Adrenal gland (tissue), 12 donors: ENCODE data around the gene TLE2. TPM values are rescaled to one million over a fixed set of nuclear protein-coding genes. Genes with fewer than 3 reads are reported as not detected.
A peak's percentile ranks its signal among the peaks of the same experiment; 100 is the strongest.

Experiments
- DNase-seq, 7 donors: peaks; one replicate each; pipeline ENCODE4 v3.0.0-alpha.2; 2019 to 2020
- H3K27ac ChIP-seq, 5 donors: fragments of 200-600 bp; sonication (generic) in 4 of 5; 1 replicate in 3 of 5; 2 replicates in 2 of 5; pipeline versions ENCODE4 v1.5.1 to v1.8.0; 2016 to 2020; ENCODE audit warnings: mild to moderate bottlenecking in 1 of 5
- H3K27me3 ChIP-seq: fragments of 200-600 bp; 2 replicates; pipeline ENCODE4 v1.8.0; 2021
- H3K36me3 ChIP-seq, 2 donors: fragments of 200-600 bp; replicated peaks in 1 of 2; 1 replicate in 1 of 2; 2 replicates in 1 of 2; pipeline versions ENCODE4 v1.5.1 to v1.8.0; 2018 to 2022
- H3K4me1 ChIP-seq, 2 donors: fragments of 200-600 bp; replicated peaks in 1 of 2; 1 replicate in 1 of 2; 2 replicates in 1 of 2; pipeline versions ENCODE4 v1.5.1 to v1.8.0; 2018 to 2021
- H3K4me3 ChIP-seq, 4 donors: fragments of 200-600 bp; sonication (generic) in 3 of 4; one replicate each; pipeline ENCODE4 v1.5.1; 2016 to 2018
- H3K9me3 ChIP-seq, 3 donors: fragments of 200-600 bp; sonication (generic) in 1 of 3; replicated peaks in 1 of 3; 1 replicate in 2 of 3; 2 replicates in 1 of 3; pipeline versions ENCODE4 v1.5.1 to v1.8.0; 2016 to 2021
- POLR2A ChIP-seq, 2 donors: fragments of 450-650 bp; IDR thresholded peaks; one replicate each; pipeline ENCODE4 v1.6.1; 2017; ENCODE audit warnings: antibody characterized with exemption in 2 of 2, mild to moderate bottlenecking in 2 of 2, moderate library complexity in 1 of 2
- WGBS, 4 donors: extraction: QIAGEN DNeasy Blood & Tissue Kit in 2 of 4; methylation state at CpG; one replicate each; pipeline versions ENCODE4 v1.1.5 to v1.1.7; 2013 to 2017; 5-methylcytosine and 5-hydroxymethylcytosine counted together
- intact Hi-C, 2 donors: fragments of 100-400 bp; cut with DNase I; formaldehyde crosslinking; loops; one replicate each; pipeline versions ENCODE4 v1.14.1 to v1.15.0; 2022 to 2023
- polyA plus RNA-seq, 3 donors: library from polyadenylated mRNA; stranded (reverse); fragments of 200-250 nt in 2 of 3; fragments of 350-450 nt in 1 of 3; fragmentation: Illumina TruSeq in 1 of 3; extraction: RNeasy Lipid Tissue Mini Kit (QIAGEN cat#74804) in 1 of 3; gene quantifications; one replicate each; pipeline ENCODE4 v1.2.3, GENCODE V29; 2013 to 2014
- total RNA-seq, 9 donors: library from RNA; depleted of rRNA in 4 of 9; stranded (reverse); fragments of >200 nt in 4 of 9; fragments of 120-200 nt in 1 of 9; fragmentation: NEBNext Ultra II Directional in 1 of 9; extraction: Animal tissue kit (Norgen Biotek cat#: 25700) in 1 of 9; gene quantifications; one replicate each; pipeline versions ENCODE4 v1.1.0 to v1.2.4, GENCODE V29; 2013 to 2023
- TF ChIP-seq, protein P1 (sequence below), 6 experiments: fragments of 450-650 bp in 4 of 6; fragments of 200-600 bp in 2 of 6; sonication (generic) in 1 of 6; IDR thresholded peaks; 1 replicate in 5 of 6; 2 replicates in 1 of 6; pipeline versions ENCODE4 v1.5.1 to v1.8.0; 2016 to 2021; ENCODE audit warnings: antibody characterized with exemption in 6 of 6, mild to moderate bottlenecking in 2 of 6, moderate library complexity in 1 of 6
- donor health status: healthy with polysubstance abuse.
- donor health status: Bipolar disorder and iron deficiency.
- donor health status: DM: yes; HTN: yes; CAD: no.
- donor health status: DM: no; HTN: no; CAD: no.
- donor health status: DM: no; HTN: no; CAD: no.
- donor health status: DM: yes; HTN: yes; CAD: no.

The TLE2 gene
- total and polyA plus RNA-seq, 12 donors: 4.0 to 106 (median 57.2) TPM

DNA sequence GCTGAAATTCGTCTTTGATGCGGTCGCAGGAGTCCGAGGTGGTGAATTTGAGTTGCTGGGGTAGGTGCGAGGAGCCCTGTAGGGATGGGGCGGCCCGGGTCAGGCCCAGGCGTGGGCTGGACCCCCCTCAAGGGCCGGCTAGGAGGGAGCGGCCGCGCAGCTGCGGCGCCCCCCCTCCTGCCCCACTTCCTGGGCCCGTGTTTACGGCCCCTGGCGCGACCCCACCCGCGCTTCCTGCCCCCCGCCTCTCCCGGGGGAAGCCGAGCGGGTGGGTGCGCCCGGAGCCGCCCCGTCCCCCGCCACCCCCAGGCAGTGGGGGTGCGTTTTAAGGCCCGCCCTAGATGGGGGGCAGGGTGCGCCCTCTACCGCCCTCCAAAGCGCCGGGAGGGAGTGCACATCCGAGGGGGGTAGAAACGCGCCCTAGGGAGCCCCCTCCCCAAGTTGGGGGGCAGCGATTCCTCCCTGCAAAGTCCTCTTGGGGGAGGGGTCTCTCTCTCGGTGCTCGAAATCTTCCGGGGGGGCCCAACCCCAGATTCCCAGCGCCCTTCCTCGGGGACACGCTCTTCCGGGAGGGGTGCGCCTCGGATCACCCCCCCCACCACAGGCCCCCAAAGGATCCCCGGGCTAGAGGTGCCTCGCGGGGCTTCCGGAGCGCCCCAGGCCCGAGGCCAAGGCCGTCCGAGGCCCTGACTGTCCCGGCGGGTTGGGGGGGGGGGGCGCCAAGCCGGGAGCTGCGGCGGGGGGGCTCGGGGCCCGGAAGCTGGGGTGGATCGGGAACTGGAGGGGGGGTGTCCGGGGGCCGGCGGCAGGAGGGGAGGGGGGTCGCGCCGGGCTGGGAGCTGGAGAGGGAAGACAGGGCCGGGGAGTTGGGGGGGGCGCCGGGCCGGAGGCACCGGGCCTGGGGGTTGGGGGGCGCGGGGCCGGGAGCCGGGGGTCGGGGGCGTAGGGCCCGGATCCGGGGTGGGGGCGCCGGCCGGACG is 32.4 kb upstream of the TLE2 start:
- WGBS, 4 donors: 1 to 3% (median 2%) methylated on average over 17 to 86 of the region's 88 CpGs; no CpG with 5 or more reads in 1 of the 4 donors
- peaks cover 39 to 55% of the 10 kb centered on the region in 2 donors for H3K4me1 ChIP-seq
- intact Hi-C loops: no loop called here
- DNase-seq: peak in 4 of 7 donors; percentile 51 to 70 (median 62)
- no peaks in the 10 kb centered on the region for H3K9me3 ChIP-seq
- TF ChIP-seq POLR2A (IDR thresholded peaks at IDR 0.05): peak; percentile 27 to 31
- TF ChIP-seq, protein P1, sequence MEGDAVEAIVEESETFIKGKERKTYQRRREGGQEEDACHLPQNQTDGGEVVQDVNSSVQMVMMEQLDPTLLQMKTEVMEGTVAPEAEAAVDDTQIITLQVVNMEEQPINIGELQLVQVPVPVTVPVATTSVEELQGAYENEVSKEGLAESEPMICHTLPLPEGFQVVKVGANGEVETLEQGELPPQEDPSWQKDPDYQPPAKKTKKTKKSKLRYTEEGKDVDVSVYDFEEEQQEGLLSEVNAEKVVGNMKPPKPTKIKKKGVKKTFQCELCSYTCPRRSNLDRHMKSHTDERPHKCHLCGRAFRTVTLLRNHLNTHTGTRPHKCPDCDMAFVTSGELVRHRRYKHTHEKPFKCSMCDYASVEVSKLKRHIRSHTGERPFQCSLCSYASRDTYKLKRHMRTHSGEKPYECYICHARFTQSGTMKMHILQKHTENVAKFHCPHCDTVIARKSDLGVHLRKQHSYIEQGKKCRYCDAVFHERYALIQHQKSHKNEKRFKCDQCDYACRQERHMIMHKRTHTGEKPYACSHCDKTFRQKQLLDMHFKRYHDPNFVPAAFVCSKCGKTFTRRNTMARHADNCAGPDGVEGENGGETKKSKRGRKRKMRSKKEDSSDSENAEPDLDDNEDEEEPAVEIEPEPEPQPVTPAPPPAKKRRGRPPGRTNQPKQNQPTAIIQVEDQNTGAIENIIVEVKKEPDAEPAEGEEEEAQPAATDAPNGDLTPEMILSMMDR (IDR thresholded peaks at IDR 0.05): peak in 1 of 6 experiments; percentile 33
- peak overlapping the region; percentile 32 to 97 (median 72) for H3K4me3 ChIP-seq
- peak overlapping the region; percentile 85 to 100 (median 94) for H3K27ac ChIP-seq
- H3K36me3 ChIP-seq: peaks cover 0 to 25% of the 10 kb centered on the region in 2 donors
- H3K27me3 ChIP-seq: no peaks in the 10 kb centered on the region

DNA sequence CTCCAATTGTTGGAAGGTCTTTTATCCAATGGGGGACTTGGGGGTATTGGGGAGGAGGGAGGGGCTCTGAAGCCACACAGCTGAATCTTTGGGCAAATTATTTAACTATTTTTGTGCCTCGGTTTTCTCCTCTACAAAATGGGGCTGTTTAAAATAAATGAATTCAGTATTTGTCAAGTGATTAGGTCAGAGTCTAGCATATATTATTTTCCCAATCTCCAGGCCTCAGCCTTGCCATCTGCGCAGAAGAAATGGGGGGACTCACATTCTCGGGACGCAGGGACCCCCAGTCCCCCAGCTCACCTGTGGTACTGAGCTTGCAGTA is 31.7 kb upstream of the TLE2 start:
- DNase-seq: no peak
- Histone ChIP-seq H3K27me3 (no peaks in the 10 kb centered on the region), H3K36me3 (peaks cover 0 to 28% of the 10 kb centered on the region in 2 donors), H3K9me3 (no peaks in the 10 kb centered on the region), H3K27ac (peak overlapping the region; percentile 85 to 100 (median 94)), H3K4me1 (peaks cover 44 to 58% of the 10 kb centered on the region in 2 donors), H3K4me3 (peak overlapping the region in 3 of 4 donors; percentile 48 to 97 (median 67))
- intact Hi-C loops: no loop called here
- TF ChIP-seq POLR2A (IDR thresholded peaks at IDR 0.05): no peak
- TF ChIP-seq, protein P1 (IDR thresholded peaks at IDR 0.05): no peak
- 11 to 18% (median 12%) methylated on average over 4 of the region's 4 CpGs for WGBS, 4 donors

DNA sequence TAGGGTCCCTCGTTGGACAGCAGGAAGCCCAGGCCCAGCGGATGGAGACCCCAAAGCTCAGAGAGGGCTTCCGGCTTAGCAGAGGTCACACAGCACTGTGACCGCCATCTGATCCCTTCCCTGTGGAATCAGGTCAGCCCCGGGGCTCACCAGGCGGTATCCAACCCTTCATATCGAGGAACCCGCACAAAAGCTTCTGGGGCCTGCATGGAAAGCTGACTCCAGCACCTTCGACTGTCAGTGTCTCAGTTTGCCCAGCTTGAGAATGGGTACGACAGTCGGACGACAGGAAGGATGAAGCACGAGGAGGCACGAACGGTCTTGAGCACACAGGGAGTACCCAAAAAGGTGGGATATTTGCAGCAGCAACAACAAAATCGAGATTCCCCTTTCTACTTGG is 30.6 kb upstream of the TLE2 start:
- H3K4me1 ChIP-seq: peaks cover 49 to 68% of the 10 kb centered on the region in 2 donors
- H3K9me3 ChIP-seq: no peaks in the 10 kb centered on the region
- peaks cover 0 to 40% of the 10 kb centered on the region in 2 donors for H3K36me3 ChIP-seq
- H3K4me3 ChIP-seq: no peak overlapping the region
- no peak for DNase-seq
- H3K27me3 ChIP-seq: no peaks in the 10 kb centered on the region
- H3K27ac ChIP-seq: peak overlapping the region in 3 of 5 donors; percentile 51 to 97 (median 93)
- TF ChIP-seq, protein P1 (IDR thresholded peaks at IDR 0.05): no peak
- TF ChIP-seq POLR2A (IDR thresholded peaks at IDR 0.05): no peak
- intact Hi-C loops: no loop called here
- WGBS, 4 donors: 77 to 86% (median 82%) methylated on average over 14 to 16 of the region's 16 CpGs

DNA sequence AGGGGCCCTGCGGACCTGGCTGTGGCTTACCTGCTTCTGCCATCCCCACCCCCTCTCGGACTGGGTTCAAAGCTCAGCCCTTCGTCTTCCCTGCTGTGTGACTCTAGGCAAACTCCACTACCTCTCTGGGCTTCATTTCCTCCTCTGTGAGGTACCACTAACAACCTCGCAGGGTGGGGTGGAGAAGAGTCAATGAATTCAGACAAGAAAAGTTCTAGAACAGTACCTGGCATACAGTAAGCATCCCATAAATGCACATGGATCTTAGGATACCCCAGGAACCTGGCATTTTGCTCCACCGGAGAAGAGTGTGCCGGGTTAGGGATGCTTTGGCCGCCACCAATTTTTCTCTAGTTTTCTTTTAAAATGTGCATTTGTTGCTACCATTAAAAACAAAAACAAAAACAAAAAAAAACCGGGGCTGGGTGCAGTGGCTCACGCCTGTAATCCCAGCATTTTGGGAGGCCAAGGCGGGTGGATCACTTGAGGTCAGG is 29.8 kb upstream of the TLE2 start:
- Histone ChIP-seq H3K27me3 (no peaks in the 10 kb centered on the region), H3K9me3 (no peaks in the 10 kb centered on the region), H3K4me3 (peak overlapping the region in 1 of 4 donors; percentile 44), H3K4me1 (peaks cover 49 to 71% of the 10 kb centered on the region in 2 donors), H3K27ac (peak overlapping the region in 4 of 5 donors; percentile 82 to 97 (median 94)), H3K36me3 (peaks cover 0 to 47% of the 10 kb centered on the region in 2 donors)
- DNase-seq: no peak
- 69 to 83% (median 76%) methylated on average over 8 to 10 of the region's 10 CpGs for WGBS, 4 donors
- TF ChIP-seq, protein P1 (IDR thresholded peaks at IDR 0.05): no peak
- TF ChIP-seq POLR2A (IDR thresholded peaks at IDR 0.05): no peak
- intact Hi-C loops: no loop called here
